Mucosa of rectum (tissue), 2 donors: ENCODE measurements around the gene BCAM.
"Not testable (repeated sequence)": the region's sequence is repeated elsewhere in the genome, so short reads cannot be mapped to it uniquely, and the experiment has no call there.

ENCODE experiments used
- H3K27ac ChIP-seq, 2 donors: one replicate each; pipeline ENCODE4 v1.7.0; 2013; ENCODE audit warnings: inconsistent platforms in 2 of 2, low read depth in 2 of 2, low read length in 2 of 2
- H3K27me3 ChIP-seq, 2 donors: one replicate each; pipeline ENCODE4 v1.7.0; 2013; ENCODE audit warnings: low read length in 2 of 2; ENCODE audit not compliant: control insufficient read depth in 2 of 2, insufficient read depth in 2 of 2
- H3K36me3 ChIP-seq, 2 donors: one replicate each; pipeline ENCODE4 v1.7.0; 2013; ENCODE audit warnings: low read length in 2 of 2; ENCODE audit not compliant: control insufficient read depth in 2 of 2, insufficient read depth in 2 of 2
- H3K4me1 ChIP-seq, 2 donors: one replicate each; pipeline ENCODE4 v1.7.0; 2013; ENCODE audit warnings: low read length in 2 of 2, mild to moderate bottlenecking in 1 of 2; ENCODE audit not compliant: control insufficient read depth in 2 of 2, insufficient read depth in 2 of 2
- H3K4me3 ChIP-seq, 2 donors: one replicate each; pipeline ENCODE4 v1.7.0; 2013; ENCODE audit warnings: low read length in 2 of 2
- H3K9ac ChIP-seq, 2 donors: one replicate each; pipeline ENCODE4 v1.7.0; 2013; ENCODE audit warnings: low read length in 2 of 2, low read depth in 1 of 2, mild to moderate bottlenecking in 1 of 2
- H3K9me3 ChIP-seq, 2 donors: one replicate each; pipeline ENCODE4 v1.7.0; 2013; ENCODE audit warnings: low read length in 2 of 2; ENCODE audit not compliant: control insufficient read depth in 2 of 2
- donor health status: healthy.
- donor health status: Normal muscosa, but diverticular disease.

Gene BCAM

DNA sequence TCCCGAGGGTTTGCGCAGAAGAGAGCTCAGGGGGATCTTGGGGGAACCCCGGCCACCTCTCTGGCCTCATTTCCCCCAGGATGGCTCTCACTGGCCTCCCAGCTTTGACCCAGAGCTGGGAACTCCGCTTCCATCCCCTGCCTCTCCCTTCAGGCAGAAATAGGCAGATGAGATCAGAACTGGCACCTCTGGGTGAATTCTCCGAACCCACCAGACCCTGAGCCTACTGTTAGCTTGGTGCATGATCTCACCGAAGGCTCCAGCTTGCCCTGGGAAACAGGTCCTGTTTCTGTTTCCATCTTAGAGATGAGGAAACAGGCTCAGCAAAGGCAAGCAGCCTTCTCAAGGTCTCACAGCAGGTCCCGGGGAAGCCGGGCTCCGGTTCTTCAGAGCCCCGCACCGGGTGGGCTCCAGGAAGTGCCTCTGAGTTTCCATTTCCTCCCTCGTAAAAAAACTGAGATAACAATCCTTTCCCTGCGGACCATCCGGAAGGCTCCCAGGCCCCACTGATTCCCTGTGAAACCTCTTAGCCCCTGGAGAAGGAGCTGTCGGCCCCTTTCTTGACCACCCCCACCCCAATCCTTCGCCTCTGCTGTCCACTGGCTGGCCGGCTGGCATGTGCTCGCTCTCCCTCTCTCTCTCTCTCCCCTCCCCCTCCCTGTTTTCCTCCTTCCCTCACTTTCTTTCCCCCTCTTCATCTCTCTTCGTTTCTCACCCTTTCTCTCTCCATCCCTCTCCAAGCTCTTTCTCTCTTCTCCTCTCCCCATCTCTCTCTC is 39.3 kb downstream of the BCAM start:
- no peaks in the 10 kb centered on the region for H3K9me3 ChIP-seq
- peak overlapping the region; percentile 98 to 99 for H3K9ac ChIP-seq
- H3K27ac ChIP-seq, result peak overlapping the region; percentile 90 to 94
- peak overlapping the region; percentile 87 to 89 for H3K4me3 ChIP-seq
- peaks cover 18 to 19% of the 10 kb centered on the region in 2 donors for H3K4me1 ChIP-seq
- no peaks in the 10 kb centered on the region for H3K27me3 ChIP-seq
- H3K36me3 ChIP-seq, result no peaks in the 10 kb centered on the region

DNA sequence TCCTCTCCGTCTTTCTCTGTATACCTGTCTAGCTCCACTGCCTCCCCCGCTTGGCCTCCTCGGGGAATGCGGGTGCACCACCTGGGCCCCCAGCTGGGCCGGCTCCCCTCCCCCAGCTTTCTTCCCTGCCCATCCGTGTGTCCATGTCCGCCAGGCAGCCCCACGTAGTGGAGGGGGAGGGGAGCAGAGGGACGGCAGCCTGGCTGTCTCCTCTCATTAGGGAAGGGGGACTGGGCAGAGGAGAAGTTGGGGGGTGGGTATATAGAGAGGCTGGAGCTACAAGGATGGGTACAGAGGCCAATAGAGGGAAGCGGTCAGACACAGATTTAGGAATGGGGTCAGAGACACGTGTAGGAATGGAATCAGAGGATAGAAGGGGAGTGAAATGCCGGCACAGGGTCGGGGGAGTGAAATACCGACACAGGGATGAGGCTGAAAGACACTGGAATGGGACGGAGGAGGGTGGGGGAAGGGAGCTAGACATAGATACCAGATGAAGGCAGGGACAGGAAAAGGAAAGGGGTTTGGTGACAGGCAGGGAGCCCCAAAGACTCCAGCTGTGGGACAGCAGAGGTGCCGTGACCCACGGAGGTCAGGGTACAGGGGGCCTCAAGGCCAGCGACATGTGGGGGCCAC is 40.0 kb downstream of the BCAM start:
- Histone ChIP-seq H3K9me3 (no peaks in the 10 kb centered on the region), H3K27ac (peak overlapping the region; percentile 90 to 94), H3K9ac (peak overlapping the region in 1 of 2 donors; percentile 99), H3K27me3 (no peaks in the 10 kb centered on the region), H3K4me1 (peaks cover 18 to 19% of the 10 kb centered on the region in 2 donors), H3K36me3 (no peaks in the 10 kb centered on the region), H3K4me3 (no peak overlapping the region)

DNA sequence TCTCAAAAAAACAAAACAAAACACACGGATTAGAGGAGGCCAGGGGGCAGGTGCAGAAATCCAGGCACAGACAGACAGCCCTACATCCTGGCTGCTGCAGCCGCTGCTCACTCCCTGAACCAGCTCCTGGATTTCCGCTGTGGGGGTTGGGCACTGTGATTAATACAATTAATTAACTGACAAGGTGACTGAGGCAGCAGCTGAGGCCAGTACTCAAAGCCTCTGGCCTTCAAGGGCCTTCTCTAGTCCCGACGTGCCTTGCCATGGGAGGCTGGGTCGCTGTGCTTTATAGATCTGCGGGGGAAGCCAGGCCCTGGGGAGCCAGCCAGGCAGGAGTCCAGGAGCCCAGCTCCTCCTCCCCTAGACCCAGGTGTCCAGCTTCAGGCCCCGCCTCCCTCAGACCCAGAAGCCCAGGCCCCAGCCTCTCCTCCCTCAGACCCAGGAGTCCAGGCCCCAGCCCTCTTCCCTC is 41.8 kb downstream of the BCAM start:
- Histone ChIP-seq H3K9ac (no peak overlapping the region), H3K36me3 (no peaks in the 10 kb centered on the region), H3K9me3 (no peaks in the 10 kb centered on the region), H3K27ac (no peak overlapping the region), H3K4me1 (peaks cover 8 to 9% of the 10 kb centered on the region in 2 donors), H3K27me3 (no peaks in the 10 kb centered on the region), H3K4me3 (no peak overlapping the region)

DNA sequence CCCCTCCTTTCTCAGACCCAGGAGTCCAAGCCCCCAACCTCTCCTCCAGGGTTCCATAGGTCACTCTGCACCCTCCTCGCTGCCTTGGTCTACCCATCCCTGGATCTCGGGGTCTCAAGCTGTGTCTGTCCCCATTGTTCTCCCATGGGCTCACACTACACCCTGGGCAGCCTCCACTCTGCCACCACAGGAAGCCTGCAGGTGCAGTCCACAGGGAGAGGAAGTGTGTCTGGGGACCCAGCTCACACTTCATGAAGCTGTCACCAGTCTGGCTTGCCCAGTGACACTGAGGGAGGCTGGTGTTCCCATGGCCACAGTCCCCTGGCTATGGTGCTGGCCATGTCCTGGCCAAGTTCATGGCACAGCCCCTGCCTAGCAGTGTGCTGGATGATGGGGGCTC is 42.5 kb downstream of the BCAM start:
- Histone ChIP-seq H3K9ac (no peak overlapping the region), H3K4me3 (no peak overlapping the region), H3K36me3 (no peaks in the 10 kb centered on the region), H3K9me3 (no peaks in the 10 kb centered on the region), H3K27me3 (no peaks in the 10 kb centered on the region), H3K27ac (no peak overlapping the region), H3K4me1 (peaks cover 7 to 9% of the 10 kb centered on the region in 2 donors)

DNA sequence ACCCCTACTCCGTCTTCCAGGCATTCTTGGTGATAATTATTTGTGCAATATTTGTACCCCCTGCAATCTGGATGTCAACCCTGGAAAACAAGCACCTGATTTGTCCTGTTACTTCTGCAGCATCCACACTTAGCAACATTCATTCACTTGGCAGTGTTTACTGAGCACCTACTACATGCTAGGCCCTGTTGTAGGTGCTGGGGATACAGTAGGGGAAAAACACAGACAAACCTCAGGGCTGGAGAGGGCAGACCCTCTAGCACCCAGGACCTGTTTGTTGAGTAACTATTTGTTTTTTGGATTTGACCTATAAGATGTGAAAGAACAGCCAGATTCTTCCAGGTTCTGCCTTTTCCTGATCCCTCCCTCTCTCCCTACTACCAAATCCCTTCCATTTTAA is 46.7 kb downstream of the BCAM start:
- H3K9ac ChIP-seq, result no peak overlapping the region
- no peak overlapping the region for H3K27ac ChIP-seq
- H3K36me3 ChIP-seq, result peaks cover 2 to 3% of the 10 kb centered on the region in 2 donors

DNA sequence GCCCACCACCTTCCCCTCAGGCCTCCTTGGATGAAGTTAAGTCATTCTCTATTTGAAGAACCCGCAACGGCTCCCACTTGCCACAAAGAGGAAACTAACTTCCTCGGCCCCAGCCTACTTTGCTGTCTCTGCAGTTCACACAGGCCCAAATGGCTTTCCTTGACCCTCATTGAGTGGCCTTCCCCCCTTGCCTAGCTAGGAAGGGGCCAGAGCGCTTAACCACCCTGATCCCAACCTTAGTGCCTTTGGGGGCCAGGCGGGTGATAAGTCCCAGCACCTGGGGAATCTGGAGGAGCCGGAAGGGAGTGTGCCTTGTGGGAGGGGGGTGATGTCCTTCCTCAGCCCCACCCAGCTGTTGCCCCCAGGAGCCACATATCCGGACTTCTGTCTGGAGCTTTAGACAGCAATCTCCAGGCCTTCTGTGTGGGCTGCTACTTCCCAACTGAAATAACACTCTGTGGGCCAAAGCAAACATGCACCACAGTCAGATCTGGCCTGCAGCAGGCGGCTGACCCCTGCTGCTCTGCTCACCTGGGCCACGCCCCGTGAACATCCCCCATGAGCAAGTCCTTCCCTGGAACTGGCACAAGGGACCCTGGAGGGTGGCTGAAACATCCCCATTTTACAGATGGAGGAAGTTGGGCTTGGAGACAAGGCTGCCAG is 47.6 kb downstream of the BCAM start:
- no peaks in the 10 kb centered on the region for H3K4me1 ChIP-seq
- H3K9me3 ChIP-seq, result no peaks in the 10 kb centered on the region
- H3K4me3 ChIP-seq, result no peak overlapping the region
- peaks cover 2 to 3% of the 10 kb centered on the region in 2 donors for H3K36me3 ChIP-seq
- H3K27ac ChIP-seq, result peak overlapping the region in 1 of 2 donors; percentile 7
- H3K27me3 ChIP-seq, result no peaks in the 10 kb centered on the region
- H3K9ac ChIP-seq, result no peak overlapping the region

More for the DNA sequence above, 46.7 kb downstream of the BCAM start:
- Histone ChIP-seq H3K4me3 (no peak overlapping the region), H3K4me1 (no peaks in the 10 kb centered on the region), H3K27me3 (no peaks in the 10 kb centered on the region), H3K9me3 (no peaks in the 10 kb centered on the region)

DNA sequence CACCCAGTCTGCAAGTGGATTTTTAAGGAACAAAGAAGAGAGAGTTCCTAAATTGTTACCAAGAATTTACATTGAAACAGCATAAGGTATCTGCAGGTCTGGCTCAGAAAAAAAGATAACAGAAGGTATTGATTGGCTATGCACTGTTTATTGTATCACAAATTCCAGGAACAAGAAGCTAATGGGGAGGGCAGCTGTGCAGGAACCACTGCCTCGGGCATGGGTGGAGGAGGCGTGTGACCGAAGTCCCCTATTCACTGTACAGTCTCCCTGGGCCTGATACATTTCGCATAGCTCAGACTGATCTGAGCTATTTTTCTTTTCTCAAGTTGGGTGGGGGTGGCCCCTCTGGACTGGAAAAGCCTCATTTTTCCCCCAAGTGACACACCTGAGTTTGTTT is 48.9 kb downstream of the BCAM start:
- H3K9ac ChIP-seq, result no peak overlapping the region
- H3K4me3 ChIP-seq, result no peak overlapping the region
- H3K9me3 ChIP-seq, result no peaks in the 10 kb centered on the region
- H3K4me1 ChIP-seq, result no peaks in the 10 kb centered on the region
- no peak overlapping the region for H3K27ac ChIP-seq
- H3K36me3 ChIP-seq, result peaks cover 2 to 3% of the 10 kb centered on the region in 2 donors
- no peaks in the 10 kb centered on the region for H3K27me3 ChIP-seq

DNA sequence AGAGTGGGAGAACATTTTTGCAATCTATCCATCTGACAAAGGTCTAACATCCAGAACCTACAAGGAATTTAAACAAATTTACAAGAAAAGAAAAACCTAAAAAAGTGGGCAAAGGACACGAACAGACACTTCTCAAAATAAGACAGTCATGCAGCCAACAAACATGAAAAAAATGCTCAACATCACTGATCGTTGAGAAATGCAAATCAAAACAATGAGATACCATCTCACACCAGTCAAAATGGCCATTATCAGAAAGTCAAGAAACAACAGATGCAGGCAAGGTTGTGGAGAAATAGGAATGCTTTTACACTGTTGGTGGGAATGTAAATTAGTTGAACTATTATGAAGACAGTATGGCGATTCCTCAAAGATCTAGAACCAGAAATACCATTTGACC is 52.7 kb downstream of the BCAM start:
- not testable (repeated sequence) for H3K9me3 ChIP-seq, H3K9ac ChIP-seq, H3K27ac ChIP-seq, H3K4me1 ChIP-seq, H3K27me3 ChIP-seq, H3K4me3 ChIP-seq
- peaks cover 9 to 10% of the 10 kb centered on the region in 2 donors for H3K36me3 ChIP-seq

DNA sequence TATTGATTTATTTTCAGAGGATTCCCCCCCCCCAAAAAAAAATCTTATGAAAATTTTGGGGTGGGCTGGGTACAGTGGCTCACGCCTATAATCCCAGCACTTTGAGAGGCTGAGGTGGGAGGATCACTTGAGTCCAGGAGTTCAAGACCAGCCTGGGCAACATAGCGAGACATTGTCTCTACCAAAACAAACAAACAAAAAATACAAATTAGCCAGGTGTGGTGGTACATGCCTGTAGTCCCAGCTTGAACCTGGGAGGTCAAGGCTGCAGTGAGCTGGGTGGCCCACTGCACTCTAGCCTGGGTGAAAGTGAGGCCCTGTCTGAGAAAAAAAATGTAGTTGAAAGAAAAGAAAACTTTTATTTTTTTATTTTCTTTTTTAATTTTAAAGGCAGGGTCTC is 55.1 kb downstream of the BCAM start:
- Histone ChIP-seq H3K27me3 (no peaks in the 10 kb centered on the region), H3K4me3 (no peak overlapping the region), H3K27ac (no peak overlapping the region), H3K4me1 (no peaks in the 10 kb centered on the region), H3K9me3 (no peaks in the 10 kb centered on the region), H3K36me3 (peaks cover 10 to 13% of the 10 kb centered on the region in 2 donors), H3K9ac (no peak overlapping the region)

DNA sequence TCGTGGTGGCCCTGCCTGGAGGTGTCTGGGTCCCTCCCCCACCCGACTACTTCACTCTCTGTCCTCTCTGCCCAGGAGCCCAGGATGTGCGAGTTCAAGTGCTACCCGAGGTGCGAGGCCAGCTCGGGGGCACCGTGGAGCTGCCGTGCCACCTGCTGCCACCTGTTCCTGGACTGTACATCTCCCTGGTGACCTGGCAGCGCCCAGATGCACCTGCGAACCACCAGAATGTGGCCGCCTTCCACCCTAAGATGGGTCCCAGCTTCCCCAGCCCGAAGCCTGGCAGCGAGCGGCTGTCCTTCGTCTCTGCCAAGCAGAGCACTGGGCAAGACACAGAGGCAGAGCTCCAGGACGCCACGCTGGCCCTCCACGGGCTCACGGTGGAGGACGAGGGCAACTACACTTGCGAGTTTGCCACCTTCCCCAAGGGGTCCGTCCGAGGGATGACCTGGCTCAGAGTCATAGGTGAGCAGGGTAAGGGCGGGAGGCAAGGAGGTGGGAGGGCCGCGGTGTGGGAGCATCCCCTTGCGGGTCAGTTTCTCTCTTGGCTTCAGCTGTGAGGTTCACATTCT is 56.4 kb downstream of the BCAM start:
- H3K9me3 ChIP-seq, result no peaks in the 10 kb centered on the region
- peaks cover 0 to 4% of the 10 kb centered on the region in 2 donors for H3K4me1 ChIP-seq
- no peaks in the 10 kb centered on the region for H3K27me3 ChIP-seq
- no peak overlapping the region for H3K9ac ChIP-seq
- no peak overlapping the region for H3K27ac ChIP-seq
- H3K4me3 ChIP-seq, result no peak overlapping the region
- H3K36me3 ChIP-seq, result peaks cover 9 to 11% of the 10 kb centered on the region in 2 donors
